Ishikawa (cell line): Measurements from ENCODE around the gene ZNF488.

Source experiments
- CEBPB ChIP-seq: IDR thresholded peaks from 2 replicates; pipeline ENCODE4 v1.6.1; 2012
- CREB1 ChIP-seq: IDR thresholded peaks from 2 replicates; pipeline ENCODE4 v1.6.1; 2012; ENCODE audit warnings: low read depth
- EGR1 ChIP-seq: IDR thresholded peaks from 2 replicates; pipeline ENCODE4 v1.6.1; 2012
- EP300 ChIP-seq: IDR thresholded peaks from 2 replicates; pipeline ENCODE4 v1.6.1; 2012; ENCODE audit warnings: borderline replicate concordance
- FOXM1 ChIP-seq: IDR thresholded peaks from 2 replicates; pipeline ENCODE4 v1.6.1; 2012; ENCODE audit warnings: low read depth, borderline replicate concordance
- MAX ChIP-seq: IDR thresholded peaks from 2 replicates; pipeline ENCODE4 v1.6.1; 2012
- NFIC ChIP-seq: IDR thresholded peaks from 2 replicates; pipeline ENCODE4 v1.6.1; 2012
- RAD21 ChIP-seq: IDR thresholded peaks from 2 replicates; pipeline ENCODE4 v1.6.1; 2012; ENCODE audit warnings: low read depth
- REST ChIP-seq: IDR thresholded peaks from 2 replicates; pipeline ENCODE4 v1.6.1; 2012; ENCODE audit warnings: low read depth, mild to moderate bottlenecking
- TAF1 ChIP-seq: IDR thresholded peaks from 2 replicates; pipeline ENCODE4 v1.6.1; 2012; ENCODE audit warnings: low read depth, mild to moderate bottlenecking
- TCF12 ChIP-seq: IDR thresholded peaks from 2 replicates; pipeline ENCODE4 v1.6.1; 2012; ENCODE audit warnings: low read depth
- TEAD4 ChIP-seq: IDR thresholded peaks from 2 replicates; pipeline ENCODE4 v1.6.1; 2012
- USF1 ChIP-seq: IDR thresholded peaks from 2 replicates; pipeline ENCODE4 v1.6.1; 2012
- YY1 ChIP-seq: IDR thresholded peaks from 2 replicates; pipeline ENCODE4 v1.6.1; 2012; ENCODE audit warnings: low read depth
- ZBTB7A ChIP-seq: IDR thresholded peaks from 2 replicates; pipeline ENCODE4 v1.6.1; 2012; ENCODE audit warnings: low read depth

The ZNF488 gene

GRCh38 chr10:47359101-47359500 lies 25.0 kb downstream of the ZNF488 start:
- TF ChIP-seq FOXM1, result no peak
- no peak for TF ChIP-seq CEBPB
- no peak for TF ChIP-seq ZBTB7A

- TF ChIP-seq TEAD4 (no peak), CEBPB (no peak), EP300 (no peak), REST (no peak), CREB1 (no peak), TCF12 (no peak), YY1 (no peak)
These were observed 25.6 kb downstream of the ZNF488 start for GRCh38 chr10:47358457-47358856.

- TF ChIP-seq TAF1 (no peak), RAD21 (no peak), TCF12 (no peak)
These were observed 26.2 kb downstream of the ZNF488 start for GRCh38 chr10:47357911-47358310.

GRCh38 chr10:47357131-47357582 lies 26.9 kb downstream of the ZNF488 start:
- TF ChIP-seq CEBPB (no peak), EGR1 (no peak), TAF1 (no peak), USF1 (no peak), CREB1 (no peak), NFIC (no peak), MAX (no peak), TEAD4 (no peak), FOXM1 (no peak), EP300 (no peak)

GRCh38 chr10:47356708-47357107 lies 27.4 kb downstream of the ZNF488 start:
- TF ChIP-seq RAD21, result no peak

- TF ChIP-seq CREB1, result no peak
- no peak for TF ChIP-seq EP300
- TF ChIP-seq EGR1, result no peak
- no peak for TF ChIP-seq MAX
- no peak for TF ChIP-seq NFIC
- no peak for TF ChIP-seq FOXM1
- no peak for TF ChIP-seq TEAD4
- no peak for TF ChIP-seq ZBTB7A
- TF ChIP-seq TCF12, result no peak
These were observed 29.2 kb downstream of the ZNF488 start for GRCh38 chr10:47354900-47355299.

- TF ChIP-seq ZBTB7A (no peak), RAD21 (peak; percentile 32; the same call in 1 of the 2 replicates)
These were observed 29.9 kb downstream of the ZNF488 start for GRCh38 chr10:47354165-47354564.

GRCh38 chr10:47353351-47353750 lies 30.7 kb downstream of the ZNF488 start:
- no peak for TF ChIP-seq USF1

GRCh38 chr10:47351899-47352815 lies 31.9 kb downstream of the ZNF488 start:
- TF ChIP-seq CEBPB, result no peak
- TF ChIP-seq CREB1, result no peak
- TF ChIP-seq FOXM1, result no peak
- TF ChIP-seq MAX, result no peak
- TF ChIP-seq ZBTB7A, result no peak
- TF ChIP-seq USF1, result no peak
- no peak for TF ChIP-seq TCF12
- no peak for TF ChIP-seq REST
- no peak for TF ChIP-seq EP300
- TF ChIP-seq EGR1, result no peak
- no peak for TF ChIP-seq TAF1
- TF ChIP-seq NFIC, result no peak
- TF ChIP-seq YY1, result no peak
- no peak for TF ChIP-seq TEAD4
- no peak for TF ChIP-seq RAD21
